ENCODE measurements around the gene CCDC57. TPM values are rescaled to one million over a fixed set of nuclear protein-coding genes. Genes with fewer than 3 reads are reported as not detected.

Gene CCDC57
- total RNA-seq, 2 donors from 2014 or later: 5.1 to 7.4 TPM

DNA sequence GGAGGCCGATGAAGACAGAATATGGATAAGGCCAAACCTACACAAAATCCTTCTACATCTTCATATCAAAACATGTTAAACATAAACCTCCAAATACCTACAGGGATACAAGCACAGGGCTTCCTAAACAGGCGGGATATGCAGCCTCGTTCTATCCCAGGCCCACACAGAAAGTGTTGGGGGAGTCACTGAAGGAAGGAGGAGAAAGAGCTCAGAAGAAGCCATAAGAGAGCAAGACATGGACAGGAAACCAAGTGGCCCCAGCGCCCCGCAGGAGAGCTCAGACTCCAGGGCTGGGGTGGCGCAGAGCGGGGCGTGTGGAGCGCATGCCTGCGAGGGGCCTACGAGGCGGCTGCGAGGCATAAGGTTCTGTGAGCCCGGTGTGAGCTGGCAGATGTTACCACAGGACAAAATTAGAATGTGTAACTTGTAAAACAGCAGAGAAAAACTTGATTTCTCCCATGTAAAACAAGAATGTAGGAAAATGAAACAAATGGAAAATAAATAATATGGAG, 103.6 kb downstream of the CCDC57 start:
- Histone ChIP-seq H3K27me3 (no peaks in the 10 kb centered on the region), H3K4me3 (no peak overlapping the region), H3K36me3 (no peaks in the 10 kb centered on the region), H3K27ac (no peak overlapping the region), H3K4me1 (peaks cover 0 to 22% of the 10 kb centered on the region in 2 donors), H3K9me3 (no peaks in the 10 kb centered on the region)
- TF ChIP-seq, protein P1, sequence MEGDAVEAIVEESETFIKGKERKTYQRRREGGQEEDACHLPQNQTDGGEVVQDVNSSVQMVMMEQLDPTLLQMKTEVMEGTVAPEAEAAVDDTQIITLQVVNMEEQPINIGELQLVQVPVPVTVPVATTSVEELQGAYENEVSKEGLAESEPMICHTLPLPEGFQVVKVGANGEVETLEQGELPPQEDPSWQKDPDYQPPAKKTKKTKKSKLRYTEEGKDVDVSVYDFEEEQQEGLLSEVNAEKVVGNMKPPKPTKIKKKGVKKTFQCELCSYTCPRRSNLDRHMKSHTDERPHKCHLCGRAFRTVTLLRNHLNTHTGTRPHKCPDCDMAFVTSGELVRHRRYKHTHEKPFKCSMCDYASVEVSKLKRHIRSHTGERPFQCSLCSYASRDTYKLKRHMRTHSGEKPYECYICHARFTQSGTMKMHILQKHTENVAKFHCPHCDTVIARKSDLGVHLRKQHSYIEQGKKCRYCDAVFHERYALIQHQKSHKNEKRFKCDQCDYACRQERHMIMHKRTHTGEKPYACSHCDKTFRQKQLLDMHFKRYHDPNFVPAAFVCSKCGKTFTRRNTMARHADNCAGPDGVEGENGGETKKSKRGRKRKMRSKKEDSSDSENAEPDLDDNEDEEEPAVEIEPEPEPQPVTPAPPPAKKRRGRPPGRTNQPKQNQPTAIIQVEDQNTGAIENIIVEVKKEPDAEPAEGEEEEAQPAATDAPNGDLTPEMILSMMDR (IDR thresholded peaks at IDR 0.05): no peak
- DNase-seq (ENCODE audit: low spot score): no peak

DNA sequence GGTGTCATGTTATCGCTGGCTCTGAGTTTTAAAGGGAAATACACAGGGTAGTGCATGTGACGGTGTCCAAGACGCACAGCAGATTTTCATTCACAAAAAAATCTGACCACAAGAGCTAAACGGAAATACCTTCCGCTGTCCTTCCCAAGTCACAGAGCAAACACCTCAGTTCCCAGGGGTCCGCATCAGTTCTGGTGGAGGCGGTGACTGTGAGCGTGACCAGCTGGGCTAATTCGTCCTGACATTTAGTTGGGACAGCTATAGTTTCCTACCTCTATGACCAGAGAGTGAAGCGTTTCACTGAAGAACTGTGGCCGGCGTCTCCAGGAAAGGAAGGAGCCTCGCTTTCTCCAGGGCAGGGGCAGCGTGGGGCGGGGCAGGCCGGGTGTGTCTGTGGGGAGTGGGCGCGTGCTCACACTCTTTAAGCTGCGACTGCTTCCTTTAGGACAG, 104.1 kb downstream of the CCDC57 start:
- peaks cover 0 to 27% of the 10 kb centered on the region in 2 donors for H3K4me1 ChIP-seq
- TF ChIP-seq, protein P1 (IDR thresholded peaks at IDR 0.05): no peak
- H3K36me3 ChIP-seq: no peaks in the 10 kb centered on the region
- no peak overlapping the region for H3K27ac ChIP-seq
- no peak for DNase-seq (ENCODE audit: low spot score)
- H3K9me3 ChIP-seq: no peaks in the 10 kb centered on the region
- no peaks in the 10 kb centered on the region for H3K27me3 ChIP-seq
- H3K4me3 ChIP-seq: no peak overlapping the region

DNA sequence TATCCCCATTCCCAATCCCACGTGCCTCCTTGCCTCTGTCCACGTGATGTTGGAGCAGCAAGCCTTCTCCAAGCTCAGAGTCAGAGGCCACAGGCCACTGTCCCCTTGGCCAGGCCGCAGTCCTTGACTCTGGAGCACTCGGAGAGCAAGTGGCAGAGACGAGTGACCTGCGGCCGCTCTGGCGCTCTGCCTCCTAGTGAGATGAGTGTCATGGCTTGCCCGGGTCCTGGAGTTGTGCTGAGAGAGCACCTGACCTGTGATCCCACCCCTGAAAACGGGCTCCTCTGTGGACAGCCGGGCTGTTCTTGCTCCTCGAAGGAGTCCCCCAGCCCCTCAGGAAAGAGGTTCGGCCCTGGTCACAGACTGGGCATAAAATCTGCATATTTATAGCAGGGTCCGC, 104.6 kb downstream of the CCDC57 start:
- no peaks in the 10 kb centered on the region for H3K36me3 ChIP-seq
- no peak overlapping the region for H3K27ac ChIP-seq
- peaks cover 0 to 32% of the 10 kb centered on the region in 2 donors for H3K4me1 ChIP-seq
- no peak for DNase-seq (ENCODE audit: low spot score)
- H3K9me3 ChIP-seq: no peaks in the 10 kb centered on the region
- H3K27me3 ChIP-seq: no peaks in the 10 kb centered on the region
- TF ChIP-seq, protein P1 (IDR thresholded peaks at IDR 0.05): no peak
- no peak overlapping the region for H3K4me3 ChIP-seq

DNA sequence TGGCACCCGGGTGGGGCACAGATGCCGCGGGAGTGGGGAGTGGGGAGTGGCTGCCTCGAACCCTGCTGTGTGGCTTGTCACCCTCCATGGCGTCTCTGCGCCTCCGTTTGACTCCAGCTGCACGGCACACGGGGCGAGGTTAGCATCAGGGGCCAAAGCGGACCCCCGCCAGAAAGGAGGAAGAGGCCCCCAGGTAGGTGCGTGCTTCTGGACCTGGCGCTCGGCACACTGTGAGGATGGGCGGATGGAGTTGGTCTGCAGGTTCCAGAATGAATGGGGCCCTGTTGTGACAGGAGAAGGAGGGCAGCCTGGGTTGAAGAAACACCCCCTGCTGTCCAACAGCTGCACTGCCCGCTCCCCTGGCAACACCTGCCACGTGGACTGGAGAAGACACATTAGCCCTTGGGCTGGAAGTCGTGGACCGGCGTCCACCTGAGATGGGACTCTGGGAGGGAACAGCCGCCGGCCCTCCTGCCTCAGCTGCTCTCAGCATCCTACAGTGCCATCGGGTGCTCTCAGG, 105.2 kb downstream of the CCDC57 start:
- Histone ChIP-seq H3K9me3 (no peaks in the 10 kb centered on the region), H3K36me3 (no peaks in the 10 kb centered on the region), H3K27me3 (no peaks in the 10 kb centered on the region), H3K27ac (no peak overlapping the region), H3K4me3 (no peak overlapping the region), H3K4me1 (peaks cover 0 to 32% of the 10 kb centered on the region in 2 donors)
- no peak for DNase-seq (ENCODE audit: low spot score)
- TF ChIP-seq, protein P1 (IDR thresholded peaks at IDR 0.05): no peak

DNA sequence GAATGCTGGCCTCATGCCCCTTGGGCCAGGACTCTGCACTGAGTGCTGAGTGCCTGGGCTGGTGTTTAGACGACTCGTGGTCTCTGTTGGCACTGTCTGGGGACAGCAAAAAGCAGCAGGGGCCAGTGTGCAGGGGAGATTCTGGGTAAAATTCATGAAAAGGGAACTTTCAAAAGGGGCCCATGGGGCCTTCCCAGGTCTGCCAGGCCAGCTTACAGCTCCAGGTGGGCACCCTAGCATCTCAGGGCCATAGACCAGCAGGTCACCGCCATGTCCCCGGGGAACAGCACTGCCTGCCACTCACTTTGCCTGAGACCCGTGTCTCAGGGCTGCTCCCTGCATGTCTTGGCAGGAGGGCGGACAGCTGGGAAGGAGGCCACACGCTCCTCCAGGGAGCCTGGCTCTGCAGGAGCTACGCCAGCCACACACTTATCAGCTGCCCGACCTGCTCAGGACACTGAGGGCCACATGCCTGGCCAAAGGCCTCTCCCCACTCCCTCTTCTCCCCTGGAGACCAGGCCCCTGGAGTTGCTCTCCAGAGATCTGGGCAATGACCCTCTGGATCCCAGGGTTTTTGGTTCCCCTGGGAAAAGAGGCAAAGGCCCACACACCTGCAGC, 105.8 kb downstream of the CCDC57 start:
- Histone ChIP-seq H3K36me3 (no peaks in the 10 kb centered on the region), H3K27ac (peak overlapping the region; percentile 46 to 50), H3K9me3 (no peaks in the 10 kb centered on the region), H3K4me3 (peak overlapping the region in 1 of 2 donors; percentile 30), H3K27me3 (no peaks in the 10 kb centered on the region), H3K4me1 (peaks cover 0 to 36% of the 10 kb centered on the region in 2 donors)
- DNase-seq (ENCODE audit: low spot score): no peak
- TF ChIP-seq, protein P1 (IDR thresholded peaks at IDR 0.05): no peak

Data from right atrium auricular region (tissue), 2 donors.